NCI-H82 (cell line): ENCODE data around the gene DHRSX.
"Not testable (repeated sequence)": the region's sequence is repeated elsewhere in the genome, so short reads cannot be mapped to it uniquely, and the experiment has no call there.

Experiments used
- DNase-seq: peaks from one replicate; lab custom pipeline; 2025; lab: John Stamatoyannopoulos, UW

The DHRSX gene

DNA sequence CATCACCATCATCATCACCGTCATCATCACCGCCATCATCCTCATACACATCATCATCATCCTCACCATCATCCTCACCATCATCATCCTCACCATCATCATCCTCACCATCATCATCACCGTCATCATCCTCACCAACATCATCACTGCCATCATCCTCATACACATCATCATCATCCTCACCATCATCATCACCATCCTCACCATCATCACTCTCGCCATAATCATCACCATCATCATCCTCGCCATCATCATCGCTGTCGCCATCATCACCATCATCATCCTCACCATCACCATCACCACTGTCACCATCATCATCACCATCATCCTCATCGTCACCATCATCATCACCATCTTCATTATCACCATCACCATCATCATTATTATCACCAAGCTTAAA, 19.8 kb upstream of the DHRSX start:
- no peak for DNase-seq

DNA sequence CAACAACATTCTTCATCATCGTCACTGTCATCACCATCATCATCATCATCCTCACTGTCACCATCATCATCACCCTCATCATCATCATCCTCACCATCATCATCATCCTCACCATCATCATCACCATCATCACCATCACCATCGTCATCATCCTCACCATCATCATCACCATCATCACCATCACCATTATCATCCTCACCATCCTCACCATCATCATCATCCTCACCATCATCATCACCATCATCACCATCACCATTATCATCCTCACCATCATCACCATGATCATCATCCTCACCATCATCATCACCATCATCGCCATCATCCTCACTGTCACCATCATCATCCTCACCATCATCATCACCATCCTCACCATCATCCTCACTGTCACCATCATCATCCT, 18.9 kb upstream of the DHRSX start:
- DNase-seq, result not testable (repeated sequence)

GRCh38 chrX:2517055-2517454, 16.3 kb upstream of the DHRSX start:
- no peak for DNase-seq

GRCh38 chrX:2516623-2517022, 15.8 kb upstream of the DHRSX start:
- DNase-seq, result no peak

DNA sequence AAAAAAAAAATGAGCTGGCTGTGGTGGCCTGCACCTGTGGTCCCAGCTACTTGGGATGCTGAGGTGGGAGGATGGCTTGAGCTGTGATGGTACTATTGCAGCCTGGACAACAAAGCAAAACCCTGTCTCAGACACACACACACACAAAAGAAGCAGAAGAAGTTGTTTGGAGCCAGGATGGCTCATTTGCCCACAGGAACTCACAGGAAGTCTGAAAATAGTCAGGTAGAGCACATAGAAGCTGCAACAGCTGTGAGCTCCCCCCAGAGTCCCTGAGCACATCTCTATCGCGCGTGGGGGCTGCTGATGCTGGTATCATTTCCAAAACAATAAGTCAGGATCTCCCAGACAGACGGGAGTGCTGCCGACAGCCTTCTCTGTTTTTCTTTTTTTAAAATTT, 13.4 kb upstream of the DHRSX start:
- DNase-seq, result no peak

DNA sequence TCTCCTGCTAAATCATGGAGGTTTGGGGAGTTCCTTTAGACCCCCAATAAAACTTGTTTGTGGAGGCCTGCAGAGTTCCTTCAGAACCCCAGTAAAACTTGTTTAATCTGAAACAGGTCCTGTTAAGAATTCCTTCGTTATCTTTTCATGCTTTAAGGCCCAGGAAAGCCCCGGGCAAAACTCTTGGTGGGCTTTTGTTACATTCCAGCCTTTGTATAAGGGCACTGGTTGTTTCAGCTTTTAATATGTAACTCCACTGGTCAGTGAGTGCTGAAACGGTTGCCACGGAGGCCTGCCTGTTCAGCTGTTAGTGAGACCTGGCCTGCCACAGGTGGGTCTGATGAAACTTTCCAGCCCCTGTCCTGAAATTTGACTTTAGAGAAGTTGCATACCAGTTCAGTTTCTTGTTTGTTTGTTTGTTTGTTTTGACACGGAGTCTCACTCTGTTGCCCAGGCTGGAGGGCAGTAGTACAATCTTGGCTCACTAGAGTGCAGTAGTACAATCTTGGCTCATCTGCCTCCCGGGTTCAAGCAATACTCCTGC, 12.4 kb upstream of the DHRSX start:
- DNase-seq, result no peak

DNA sequence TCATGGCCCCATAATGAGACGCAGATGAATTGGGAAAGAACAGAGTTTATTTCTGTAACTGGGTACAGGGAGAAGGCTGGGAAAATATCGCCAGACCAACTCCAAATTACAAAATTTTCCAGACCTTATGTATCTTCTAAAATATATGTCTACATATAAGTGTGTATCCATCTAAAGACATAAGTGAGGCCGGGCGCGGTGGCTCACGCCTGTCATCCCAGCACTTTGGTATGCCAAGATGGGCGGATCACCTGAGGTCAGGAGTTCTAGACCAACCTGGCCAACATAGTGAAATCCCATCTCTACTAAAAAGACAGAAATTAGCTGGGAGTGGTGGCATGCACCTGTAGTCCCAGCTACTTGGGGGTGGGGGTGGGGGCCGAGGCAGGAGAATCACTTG, 11.7 kb upstream of the DHRSX start:
- DNase-seq, result no peak

GRCh38 chrX:2511326-2511725, 10.6 kb upstream of the DHRSX start:
- DNase-seq, result no peak

- no peak for DNase-seq
Measured at GRCh38 chrX:2508648-2509335, 8.0 kb upstream of the DHRSX start.

GRCh38 chrX:2507904-2508627, 7.3 kb upstream of the DHRSX start:
- no peak for DNase-seq

GRCh38 chrX:2507196-2507595, 6.4 kb upstream of the DHRSX start:
- no peak for DNase-seq

DNA sequence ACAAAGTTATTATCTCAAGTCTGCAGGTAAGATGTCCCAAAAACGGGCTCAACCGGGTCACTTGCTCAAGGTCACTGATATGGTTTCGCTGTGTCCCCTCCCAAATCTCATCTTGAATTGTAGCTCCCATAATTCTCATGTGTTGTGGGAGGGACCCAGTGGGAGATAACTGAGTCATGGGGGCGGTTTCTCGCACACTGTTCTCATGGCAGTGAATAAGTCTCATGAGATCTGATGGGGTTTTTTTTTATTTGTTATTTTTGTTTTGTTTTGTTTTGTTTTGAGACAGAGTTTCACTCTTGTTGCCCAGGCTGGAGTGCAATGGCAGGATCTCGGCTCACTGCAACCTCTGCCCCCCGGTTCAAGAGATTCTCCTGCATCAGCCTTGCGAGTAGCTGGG, 4.6 kb upstream of the DHRSX start:
- not testable (repeated sequence) for DNase-seq

GRCh38 chrX:2504706-2505332, 4.0 kb upstream of the DHRSX start:
- no peak for DNase-seq

GRCh38 chrX:2503591-2504500, 3.1 kb upstream of the DHRSX start:
- DNase-seq, result no peak

GRCh38 chrX:2502668-2503519, 2.1 kb upstream of the DHRSX start:
- DNase-seq, result no peak

GRCh38 chrX:2502120-2502667, 1.4 kb upstream of the DHRSX start:
- DNase-seq, result no peak

GRCh38 chrX:2501559-2502102, 855 bp upstream of the DHRSX start:
- DNase-seq, result no peak

DNA sequence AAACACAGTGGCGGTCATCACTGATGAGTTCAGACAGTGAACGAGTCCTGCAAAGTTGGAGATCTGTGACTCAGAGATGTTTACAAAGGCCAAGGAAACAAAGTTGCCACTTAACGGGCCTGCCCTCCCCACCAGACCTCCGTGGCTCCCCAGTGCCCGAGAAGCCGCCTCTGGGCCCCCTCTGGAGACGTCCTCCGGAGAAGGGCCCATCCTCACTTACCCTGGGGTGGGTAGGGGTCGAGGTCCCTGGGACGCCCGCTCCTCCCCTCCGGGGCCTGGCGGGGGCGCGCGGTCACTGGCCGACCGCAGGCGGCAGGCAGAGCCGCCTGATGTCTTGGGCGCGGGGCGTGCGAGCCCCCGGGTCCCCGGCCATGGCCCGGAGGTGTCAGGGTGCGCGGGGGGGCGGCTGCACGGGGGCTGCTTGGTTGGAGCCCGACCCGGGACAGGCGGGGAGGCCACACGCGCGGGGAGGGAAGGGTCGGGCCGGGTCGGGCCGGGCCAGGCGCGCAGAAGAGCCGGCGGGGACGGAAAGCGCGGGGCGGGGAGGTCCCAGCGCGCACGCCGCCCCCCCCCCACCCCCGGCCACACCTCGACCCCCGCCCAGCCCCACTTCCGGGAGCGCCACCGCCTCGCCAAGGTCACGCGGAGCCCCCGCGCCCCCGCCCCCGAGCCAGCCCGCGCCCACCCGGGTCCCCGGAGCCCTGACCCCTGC, 529 bp downstream of the DHRSX start:
- DNase-seq, result no peak

DNA sequence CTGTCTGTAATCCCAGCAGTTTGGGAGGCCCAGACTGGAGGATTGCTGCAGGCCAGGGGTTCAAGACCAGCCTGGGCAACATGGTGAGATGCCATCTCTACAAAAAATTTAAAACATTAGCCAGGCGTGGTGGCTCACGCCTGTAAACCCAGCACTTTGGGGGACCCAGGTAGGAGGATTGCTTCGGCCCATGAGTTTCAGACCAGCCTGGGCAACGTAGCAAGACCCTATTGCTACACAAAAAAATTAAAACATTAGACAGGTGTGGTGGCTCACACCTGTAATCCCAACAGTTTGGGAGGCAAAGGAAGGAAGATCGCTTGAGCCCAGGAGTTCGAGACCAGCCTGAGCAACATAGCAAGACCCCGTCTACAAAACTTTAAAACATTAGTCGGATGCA, 1.3 kb downstream of the DHRSX start:
- no peak for DNase-seq

GRCh38 chrX:2498781-2499302, 1.9 kb downstream of the DHRSX start:
- DNase-seq, result no peak
